WTC11 (cell line): ENCODE results near the gene C14orf132. TPM values are rescaled to one million over a fixed set of nuclear protein-coding genes. Genes with fewer than 3 reads are reported as not detected.

ENCODE experiments used
- ATAC-seq: fragments of 200-7000 bp; cut with Tn5 transposase; 2 replicates; pipeline ENCODE4 v1.10.0; 2021; ENCODE audit warnings: mild to moderate bottlenecking, moderate library complexity
- CTCF ChIA-PET: fragments of 300-600 bp; sonication (Branson Sonifier 250); formaldehyde crosslinking; loops from one replicate; lab custom pipeline; 2021; ENCODE audit warnings: antibody characterized with exemption; lab: Charles Lee
- POLR2A ChIA-PET: fragments of 350-600 bp; sonication (Branson Sonifier 250); formaldehyde crosslinking; loops from one replicate; lab custom pipeline; 2021; ENCODE audit warnings: antibody characterized with exemption; lab: Charles Lee
- DNase-seq: peaks from one replicate; pipeline ENCODE4 v3.0.0; 2021; ENCODE audit warnings: low spot score
- H3K27ac Mint-ChIP-seq: 2 replicates; pipeline ENCODE4 v1.8.0; 2021; ENCODE audit warnings: mixed read lengths
- H3K27me3 Mint-ChIP-seq: 2 replicates; pipeline ENCODE4 v1.8.0; 2021; ENCODE audit warnings: low read depth, mild to moderate bottlenecking, moderate library complexity, mixed read lengths
- H3K36me3 Mint-ChIP-seq: 2 replicates; pipeline ENCODE4 v1.8.0; 2021; ENCODE audit warnings: mixed read lengths
- H3K4me1 Mint-ChIP-seq: 2 replicates; pipeline ENCODE4 v1.8.0; 2022; ENCODE audit warnings: mixed read lengths
- H3K4me3 Mint-ChIP-seq: 2 replicates; pipeline ENCODE4 v1.8.0; 2021; ENCODE audit warnings: mild to moderate bottlenecking, moderate library complexity, mixed read lengths
- H3K9me3 Mint-ChIP-seq: 2 replicates; pipeline ENCODE4 v1.8.0; 2021; ENCODE audit warnings: mixed read lengths
- CREM ChIP-seq: sonication (generic); formaldehyde crosslinking; IDR thresholded peaks from 2 replicates; pipeline ENCODE4 v1.8.1; 2022; ENCODE audit warnings: mild to moderate bottlenecking, missing genetic modification reagents, moderate library complexity
- ELF4 ChIP-seq: sonication (generic); formaldehyde crosslinking; IDR thresholded peaks from 2 replicates; pipeline ENCODE4 v1.8.1; 2022; ENCODE audit warnings: low read depth, mild to moderate bottlenecking, moderate library complexity, missing genetic modification reagents
- ESRRA ChIP-seq: sonication (generic); formaldehyde crosslinking; IDR thresholded peaks from 2 replicates; pipeline ENCODE4 v1.8.1; 2022; ENCODE audit warnings: mild to moderate bottlenecking, missing genetic modification reagents, borderline replicate concordance
- FOXP1 ChIP-seq: sonication (generic); formaldehyde crosslinking; IDR thresholded peaks from 2 replicates; pipeline ENCODE4 v1.8.0; 2022; ENCODE audit warnings: missing genetic modification reagents, mild to moderate bottlenecking, moderate library complexity, borderline replicate concordance
- FOXP4 ChIP-seq: sonication (generic); formaldehyde crosslinking; IDR thresholded peaks from 2 replicates; pipeline ENCODE4 v1.8.0; 2022; ENCODE audit warnings: mild to moderate bottlenecking, missing genetic modification reagents
- GTF2I ChIP-seq: fragments of 250-450 bp; sonication (Bioruptor Pico); conservative IDR thresholded peaks from 2 replicates; pipeline ENCODE4 v1.4.0; 2021; ENCODE audit warnings: mild to moderate bottlenecking
- JAZF1 ChIP-seq: fragments of 250-450 bp; sonication (Bioruptor Pico); IDR thresholded peaks from 2 replicates; pipeline ENCODE4 v1.9.0; 2021; ENCODE audit warnings: moderate library complexity, mild to moderate bottlenecking, inconsistent platforms
- MLX ChIP-seq: sonication (generic); formaldehyde crosslinking; IDR thresholded peaks from 2 replicates; pipeline ENCODE4 v1.8.1; 2023; ENCODE audit warnings: mild to moderate bottlenecking, missing genetic modification reagents, moderate library complexity
- SMAD3 ChIP-seq: sonication (generic); formaldehyde crosslinking; IDR thresholded peaks from 2 replicates; pipeline ENCODE4 v1.8.0; 2022; ENCODE audit warnings: missing genetic modification reagents, mild to moderate bottlenecking, borderline replicate concordance
- TEAD1 ChIP-seq: sonication (generic); formaldehyde crosslinking; IDR thresholded peaks from 2 replicates; pipeline ENCODE4 v1.8.0; 2022; ENCODE audit warnings: mild to moderate bottlenecking, missing genetic modification reagents
- ZBTB21 ChIP-seq: sonication (generic); formaldehyde crosslinking; IDR thresholded peaks from 2 replicates; pipeline ENCODE4 v1.8.1; 2023; ENCODE audit warnings: mild to moderate bottlenecking, missing genetic modification reagents, borderline replicate concordance
- ZNF263 ChIP-seq: sonication (generic); formaldehyde crosslinking; IDR thresholded peaks from 2 replicates; pipeline ENCODE4 v1.8.1; 2022; ENCODE audit warnings: low read depth, mild to moderate bottlenecking, moderate library complexity, missing genetic modification reagents
- ZNF396 ChIP-seq: fragments of 250-450 bp; sonication (Bioruptor Pico); IDR thresholded peaks from 2 replicates; pipeline ENCODE4 v1.8.0; 2021; ENCODE audit warnings: mild to moderate bottlenecking, moderate library complexity, borderline replicate concordance
- ZNF423 ChIP-seq: fragments of 250-450 bp; sonication (Bioruptor Pico); IDR thresholded peaks from 2 replicates; pipeline ENCODE4 v2.1.2; 2022; ENCODE audit warnings: mild to moderate bottlenecking, moderate library complexity
- ZNF532 ChIP-seq: fragments of 250-450 bp; sonication (Bioruptor Pico); IDR thresholded peaks from 2 replicates; pipeline ENCODE4 v1.9.0; 2021; ENCODE audit warnings: mild to moderate bottlenecking, borderline replicate concordance
- ZSCAN18 ChIP-seq: fragments of 250-450 bp; sonication (Bioruptor Pico); IDR thresholded peaks from 2 replicates; pipeline ENCODE4 v2.1.2; 2022; ENCODE audit warnings: mild to moderate bottlenecking, moderate library complexity
- total RNA-seq: library from RNA; stranded (reverse); gene quantifications from 3 replicates; pipeline ENCODE4 v1.2.3, GENCODE V29; 2021

C14orf132 gene
- total RNA-seq, 1 experiment from 2014 or later = 14.1 TPM

GRCh38 chr14:96088481-96088880 lies 49.3 kb downstream of the C14orf132 start:
- DNase-seq (no peak), ATAC-seq (no peak)
- Mint-ChIP-seq H3K27ac (no peak overlapping the region), H3K27me3 (no peaks in the 10 kb centered on the region), H3K4me3 (no peak overlapping the region), H3K4me1 (peaks cover 11% of the 10 kb centered on the region), H3K9me3 (no peaks in the 10 kb centered on the region), H3K36me3 (peaks cover 11% of the 10 kb centered on the region)
- no peak for TF ChIP-seq FOXP4
- TF ChIP-seq ESRRA (CRISPR knock-in tag) = no peak
- no peak for TF ChIP-seq TEAD1 (CRISPR knock-in tag)
- no peak for TF ChIP-seq MLX
- TF ChIP-seq FOXP1 = no peak
- no peak for TF ChIP-seq ZNF532 (CRISPR knock-in tag)
- POLR2A ChIA-PET = no interaction called here
- CTCF ChIA-PET = interaction anchor here (1.4 to 2.6 kb wide), 3 partner anchors 10 to 32 kb away, joined by 5 to 14 read pairs (median 6); no protein-coding TSS in a partner anchor

- Mint-ChIP-seq H3K4me1 (peaks cover 8% of the 10 kb centered on the region), H3K27ac (no peak overlapping the region), H3K9me3 (no peaks in the 10 kb centered on the region), H3K27me3 (no peaks in the 10 kb centered on the region), H3K4me3 (no peak overlapping the region), H3K36me3 (peaks cover 11% of the 10 kb centered on the region)
- ATAC-seq = no peak
- ChIA-PET CTCF (interaction anchor here (2.0 to 2.6 kb wide), 2 partner anchors 10 to 32 kb away, joined by 6 to 14 read pairs; no protein-coding TSS in a partner anchor), POLR2A (no interaction called here)
- no peak for TF ChIP-seq ZSCAN18 (CRISPR knock-in tag)
- TF ChIP-seq ZBTB21 (CRISPR knock-in tag) = no peak
- TF ChIP-seq ZNF396 = no peak
- TF ChIP-seq GTF2I = no peak
- no peak for TF ChIP-seq JAZF1 (CRISPR knock-in tag)
- TF ChIP-seq SMAD3 = no peak
- no peak for TF ChIP-seq ZNF263 (CRISPR knock-in tag)
- TF ChIP-seq ZNF423 (CRISPR knock-in tag) = no peak
- no peak for TF ChIP-seq ELF4 (CRISPR knock-in tag)
- no peak for TF ChIP-seq CREM (CRISPR knock-in tag)
- no peak for DNase-seq
Observed at GRCh38 chr14:96088911-96089310, 49.7 kb downstream of the C14orf132 start.
